ENCODE results near the gene SPRR1B.
"Not testable (repeated sequence)": the region's sequence is repeated elsewhere in the genome, so short reads cannot be mapped to it uniquely, and the experiment has no call there.

SPRR1B gene

DNA sequence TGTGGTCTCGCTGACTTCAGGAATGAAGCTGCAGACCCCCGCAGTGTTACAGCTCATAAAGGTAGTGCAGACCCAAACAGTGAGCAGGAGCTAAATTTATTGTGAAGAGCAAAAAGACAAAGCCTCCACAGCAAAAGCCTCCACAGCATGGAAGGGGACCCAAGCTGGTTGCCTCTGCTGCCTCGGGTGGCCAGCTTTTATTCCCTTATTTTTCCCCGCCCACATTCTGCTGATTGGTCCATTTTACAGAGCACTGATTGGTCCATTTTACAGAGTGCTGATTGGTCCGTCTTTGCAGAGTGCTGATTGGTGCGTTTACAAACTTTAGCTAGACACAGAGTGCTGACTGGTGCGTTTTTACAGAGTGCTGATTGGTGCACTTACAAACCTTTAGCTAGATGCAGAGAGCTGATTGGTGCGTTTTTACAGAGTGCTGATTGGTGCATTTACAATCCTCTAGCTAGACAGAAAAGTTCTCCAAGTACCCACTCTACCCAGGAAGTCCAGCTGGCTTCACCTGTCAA, 19.7 kb upstream of the SPRR1B start:
- H3K36me3 ChIP-seq (ENCODE audit: control insufficient read depth, insufficient read depth, low read length); H3K27ac ChIP-seq (ENCODE audit: low read depth, low read length); H3K4me3 ChIP-seq (ENCODE audit: low read length); H3K9ac ChIP-seq (ENCODE audit: low read length); H3K4me1 ChIP-seq (ENCODE audit: control insufficient read depth, insufficient read depth, low read length); H3K27me3 ChIP-seq (ENCODE audit: control insufficient read depth, insufficient read depth, low read length): not testable (repeated sequence)

DNA sequence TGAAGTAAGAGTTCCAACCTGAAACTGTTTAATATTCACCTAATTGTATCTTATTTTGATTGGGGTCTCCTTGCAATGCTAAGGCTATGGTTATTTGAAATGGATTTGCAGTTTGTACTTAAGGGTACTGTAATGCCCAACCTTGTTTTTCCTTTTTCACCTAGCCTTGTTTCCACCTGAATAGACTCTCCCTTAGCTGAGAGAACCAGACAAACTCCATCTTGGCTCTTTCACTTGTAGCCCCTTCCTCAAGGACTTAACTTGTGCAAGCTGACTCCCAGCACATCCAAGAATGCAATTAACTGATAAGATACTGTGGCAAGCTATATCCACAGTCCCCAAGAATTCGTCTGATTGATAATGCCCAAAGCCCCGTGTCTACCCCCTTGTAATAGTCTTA, 9.2 kb upstream of the SPRR1B start:
- not testable (repeated sequence) for H3K27ac ChIP-seq (ENCODE audit: low read depth, low read length); H3K27me3 ChIP-seq (ENCODE audit: control insufficient read depth, insufficient read depth, low read length); H3K4me3 ChIP-seq (ENCODE audit: low read length); H3K36me3 ChIP-seq (ENCODE audit: control insufficient read depth, insufficient read depth, low read length); H3K9ac ChIP-seq (ENCODE audit: low read length); H3K4me1 ChIP-seq (ENCODE audit: control insufficient read depth, insufficient read depth, low read length)

DNA sequence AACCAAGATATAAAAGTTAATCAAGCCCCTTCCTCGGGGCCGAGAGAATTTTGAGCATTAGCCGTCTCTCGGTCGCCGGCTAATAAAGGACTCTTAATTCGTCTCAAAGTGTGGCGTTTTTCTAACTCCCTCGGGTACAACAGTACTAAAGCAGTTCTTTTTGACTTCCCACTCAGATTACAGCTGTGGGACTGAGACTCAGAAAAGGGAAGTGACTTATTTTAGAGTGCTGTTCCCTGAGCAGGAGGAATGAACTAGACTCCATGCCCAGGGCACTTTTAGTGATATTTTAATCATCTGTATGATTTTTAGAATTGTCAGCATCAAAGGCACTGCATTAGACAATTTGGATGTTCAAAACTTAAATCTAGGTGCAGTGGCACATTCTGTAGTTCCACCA, 8.7 kb upstream of the SPRR1B start:
- H3K27me3 ChIP-seq (ENCODE audit: control insufficient read depth, insufficient read depth, low read length); H3K4me3 ChIP-seq (ENCODE audit: low read length): not testable (repeated sequence)

DNA sequence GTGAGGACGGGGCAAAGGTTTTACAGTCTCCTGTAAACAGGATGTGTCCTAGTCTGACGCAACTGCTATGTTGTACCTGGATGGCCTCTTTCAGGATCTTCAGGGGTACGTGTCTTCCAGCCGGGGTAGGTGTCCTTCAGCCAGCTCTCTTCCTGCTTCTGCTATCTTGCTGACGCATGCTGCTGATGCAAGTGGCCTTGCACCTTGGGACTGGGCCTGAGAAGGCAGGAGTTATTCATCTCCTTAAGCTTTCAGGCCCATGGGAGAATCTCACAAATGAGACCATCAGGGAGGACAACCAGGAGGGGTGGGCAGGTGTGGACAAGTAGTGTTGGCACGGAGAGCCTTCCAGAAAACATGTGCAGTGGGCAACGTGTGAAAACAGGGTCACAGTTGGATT, 7.9 kb upstream of the SPRR1B start:
- Histone ChIP-seq H3K9ac (ENCODE audit: low read length) (no peak overlapping the region), H3K27me3 (ENCODE audit: control insufficient read depth, insufficient read depth, low read length) (no peaks in the 10 kb centered on the region), H3K27ac (ENCODE audit: low read depth, low read length) (no peak overlapping the region), H3K36me3 (ENCODE audit: control insufficient read depth, insufficient read depth, low read length) (no peaks in the 10 kb centered on the region), H3K4me3 (ENCODE audit: low read length) (no peak overlapping the region), H3K4me1 (ENCODE audit: control insufficient read depth, insufficient read depth, low read length) (no peaks in the 10 kb centered on the region)

More for the DNA sequence above, 8.7 kb upstream of the SPRR1B start:
- H3K27ac ChIP-seq (ENCODE audit: low read depth, low read length); H3K4me1 ChIP-seq (ENCODE audit: control insufficient read depth, insufficient read depth, low read length); H3K9ac ChIP-seq (ENCODE audit: low read length); H3K36me3 ChIP-seq (ENCODE audit: control insufficient read depth, insufficient read depth, low read length): not testable (repeated sequence)

DNA sequence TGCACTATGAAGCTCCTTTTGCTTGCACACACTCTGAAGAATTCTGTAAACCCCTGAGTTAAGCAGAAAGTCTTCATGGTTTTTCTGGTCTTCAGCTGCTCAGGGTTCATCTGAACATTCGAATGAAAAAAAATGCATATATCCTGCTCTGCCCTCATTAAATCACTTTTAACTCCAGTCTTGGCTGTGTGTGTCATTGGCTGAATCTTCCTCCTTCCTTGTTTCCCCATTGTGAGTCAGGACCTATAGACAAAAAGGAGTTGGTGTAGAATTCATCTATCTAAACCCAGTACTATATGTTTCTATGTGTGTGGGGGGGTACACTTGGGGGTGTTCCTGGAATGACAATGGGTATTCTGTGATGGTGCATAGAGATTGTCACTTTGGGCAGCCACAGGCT, 6.6 kb upstream of the SPRR1B start:
- Histone ChIP-seq H3K27me3 (ENCODE audit: control insufficient read depth, insufficient read depth, low read length) (no peaks in the 10 kb centered on the region), H3K4me1 (ENCODE audit: control insufficient read depth, insufficient read depth, low read length) (no peaks in the 10 kb centered on the region), H3K4me3 (ENCODE audit: low read length) (no peak overlapping the region), H3K36me3 (ENCODE audit: control insufficient read depth, insufficient read depth, low read length) (no peaks in the 10 kb centered on the region), H3K9ac (ENCODE audit: low read length) (no peak overlapping the region), H3K27ac (ENCODE audit: low read depth, low read length) (no peak overlapping the region)

DNA sequence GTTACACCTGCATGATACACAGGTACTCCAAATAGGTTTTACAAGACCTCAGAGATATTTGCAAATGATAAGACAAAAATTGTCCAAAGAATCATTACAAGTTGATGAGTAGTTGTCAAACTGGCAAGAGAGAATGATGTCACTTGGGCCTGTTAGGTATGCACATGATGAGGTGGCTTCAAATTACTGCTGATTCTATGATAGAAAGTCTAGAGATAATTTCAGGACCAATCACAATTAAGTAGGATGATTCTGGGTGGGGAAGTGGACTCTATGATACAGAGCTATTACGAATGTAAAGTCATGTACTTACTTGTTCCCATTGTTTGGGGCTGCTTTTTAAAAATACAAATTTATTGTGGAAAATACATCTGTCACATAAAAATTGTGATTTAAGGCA, 5.2 kb upstream of the SPRR1B start:
- Histone ChIP-seq H3K36me3 (ENCODE audit: control insufficient read depth, insufficient read depth, low read length) (no peaks in the 10 kb centered on the region), H3K4me1 (ENCODE audit: control insufficient read depth, insufficient read depth, low read length) (no peaks in the 10 kb centered on the region), H3K27ac (ENCODE audit: low read depth, low read length) (no peak overlapping the region), H3K27me3 (ENCODE audit: control insufficient read depth, insufficient read depth, low read length) (no peaks in the 10 kb centered on the region), H3K9ac (ENCODE audit: low read length) (no peak overlapping the region), H3K4me3 (ENCODE audit: low read length) (no peak overlapping the region)

DNA sequence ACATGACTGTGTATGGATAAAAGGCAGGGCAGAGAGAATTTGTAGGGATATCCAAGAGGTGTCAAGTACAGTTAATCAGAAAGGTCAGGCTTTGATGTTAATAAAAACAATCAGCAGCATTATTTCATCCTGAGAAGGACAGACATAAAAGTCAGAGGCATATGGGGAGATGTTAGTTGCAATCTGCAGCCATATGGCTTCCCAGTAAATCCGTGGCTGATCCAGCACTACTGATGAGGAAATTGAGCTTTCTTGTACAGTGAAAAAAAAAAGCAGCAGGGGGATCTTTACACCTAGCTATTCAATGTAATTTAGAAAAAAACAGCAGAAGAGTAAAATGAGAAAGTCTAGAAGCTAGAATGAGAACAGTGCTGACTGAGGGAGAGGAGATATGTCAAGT, 2.2 kb upstream of the SPRR1B start:
- H3K27me3 ChIP-seq (ENCODE audit: control insufficient read depth, insufficient read depth, low read length), result no peaks in the 10 kb centered on the region
- no peak overlapping the region for H3K27ac ChIP-seq (ENCODE audit: low read depth, low read length)
- H3K4me3 ChIP-seq (ENCODE audit: low read length), result no peak overlapping the region
- no peaks in the 10 kb centered on the region for H3K36me3 ChIP-seq (ENCODE audit: control insufficient read depth, insufficient read depth, low read length)
- H3K9ac ChIP-seq (ENCODE audit: low read length), result no peak overlapping the region
- H3K4me1 ChIP-seq (ENCODE audit: control insufficient read depth, insufficient read depth, low read length), result no peaks in the 10 kb centered on the region

DNA sequence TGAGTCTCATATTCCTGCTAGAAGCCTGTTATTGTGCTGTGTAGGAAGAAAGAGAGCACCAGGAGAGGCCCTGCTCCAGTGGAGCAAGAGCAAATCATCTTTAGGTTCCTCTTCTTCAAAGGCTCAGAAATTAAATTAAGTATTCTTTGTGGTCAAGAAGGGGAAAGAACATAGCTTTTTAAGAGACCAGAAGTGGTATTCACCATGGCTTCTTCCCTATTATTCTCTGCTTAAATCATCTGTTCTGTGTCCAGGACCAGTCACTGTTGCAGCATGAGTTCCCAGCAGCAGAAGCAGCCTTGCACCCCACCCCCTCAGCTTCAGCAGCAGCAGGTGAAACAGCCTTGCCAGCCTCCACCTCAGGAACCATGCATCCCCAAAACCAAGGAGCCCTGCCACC, 1.1 kb downstream of the SPRR1B start:
- Histone ChIP-seq H3K9ac (ENCODE audit: low read length) (no peak overlapping the region), H3K27me3 (ENCODE audit: control insufficient read depth, insufficient read depth, low read length) (no peaks in the 10 kb centered on the region), H3K4me3 (ENCODE audit: low read length) (no peak overlapping the region), H3K4me1 (ENCODE audit: control insufficient read depth, insufficient read depth, low read length) (no peaks in the 10 kb centered on the region), H3K36me3 (ENCODE audit: control insufficient read depth, insufficient read depth, low read length) (no peaks in the 10 kb centered on the region), H3K27ac (ENCODE audit: low read depth, low read length) (no peak overlapping the region)

DNA sequence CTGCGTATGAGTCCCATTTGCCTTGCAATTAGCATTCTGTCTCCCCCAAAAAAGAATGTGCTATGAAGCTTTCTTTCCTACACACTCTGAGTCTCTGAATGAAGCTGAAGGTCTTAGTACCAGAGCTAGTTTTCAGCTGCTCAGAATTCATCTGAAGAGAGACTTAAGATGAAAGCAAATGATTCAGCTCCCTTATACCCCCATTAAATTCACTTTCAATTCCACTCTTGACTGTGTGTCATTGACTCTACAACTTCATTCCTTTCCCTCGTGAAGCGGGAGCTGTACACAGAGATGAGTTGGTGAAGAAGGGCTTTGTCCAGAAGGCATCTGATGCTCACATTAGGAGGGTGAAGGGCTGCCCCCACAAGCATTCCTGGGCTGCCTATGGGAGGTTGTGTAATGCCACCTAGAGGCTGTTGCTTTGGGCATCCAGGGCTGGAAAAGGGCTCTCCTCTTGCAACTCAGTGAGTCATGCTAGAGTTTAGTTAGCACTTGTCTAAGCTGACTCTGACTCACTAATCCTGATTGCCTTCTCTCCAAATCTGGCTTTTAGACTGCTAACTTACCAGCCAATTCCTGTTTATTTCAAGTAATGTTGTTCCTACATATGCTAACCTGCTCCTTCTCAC, 1.8 kb downstream of the SPRR1B start:
- Histone ChIP-seq H3K9ac (ENCODE audit: low read length) (no peak overlapping the region), H3K27me3 (ENCODE audit: control insufficient read depth, insufficient read depth, low read length) (no peaks in the 10 kb centered on the region), H3K36me3 (ENCODE audit: control insufficient read depth, insufficient read depth, low read length) (no peaks in the 10 kb centered on the region), H3K27ac (ENCODE audit: low read depth, low read length) (no peak overlapping the region), H3K4me1 (ENCODE audit: control insufficient read depth, insufficient read depth, low read length) (no peaks in the 10 kb centered on the region), H3K4me3 (ENCODE audit: low read length) (no peak overlapping the region)

DNA sequence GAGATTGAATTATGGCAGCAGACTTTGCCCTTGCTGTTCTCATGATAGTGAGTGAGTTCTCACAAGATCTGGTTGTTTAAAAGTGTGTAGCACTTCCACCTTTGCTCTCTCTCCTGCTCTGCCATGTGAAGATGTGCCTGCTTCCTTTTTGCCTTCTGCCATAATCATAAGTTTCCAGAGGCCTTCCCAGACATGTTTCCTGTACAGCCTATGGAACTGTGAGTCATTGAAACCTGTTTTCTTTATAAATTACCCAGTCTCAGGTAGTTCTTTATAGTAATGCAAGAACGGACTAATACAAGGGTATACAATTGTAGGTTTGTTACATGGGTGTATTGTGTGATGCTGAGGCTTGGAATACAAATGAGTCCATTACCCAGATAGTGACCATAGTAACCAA, 4.2 kb downstream of the SPRR1B start:
- Histone ChIP-seq H3K9ac (ENCODE audit: low read length) (no peak overlapping the region), H3K27me3 (ENCODE audit: control insufficient read depth, insufficient read depth, low read length) (no peaks in the 10 kb centered on the region), H3K27ac (ENCODE audit: low read depth, low read length) (no peak overlapping the region), H3K36me3 (ENCODE audit: control insufficient read depth, insufficient read depth, low read length) (no peaks in the 10 kb centered on the region), H3K4me3 (ENCODE audit: low read length) (no peak overlapping the region), H3K4me1 (ENCODE audit: control insufficient read depth, insufficient read depth, low read length) (no peaks in the 10 kb centered on the region)

DNA sequence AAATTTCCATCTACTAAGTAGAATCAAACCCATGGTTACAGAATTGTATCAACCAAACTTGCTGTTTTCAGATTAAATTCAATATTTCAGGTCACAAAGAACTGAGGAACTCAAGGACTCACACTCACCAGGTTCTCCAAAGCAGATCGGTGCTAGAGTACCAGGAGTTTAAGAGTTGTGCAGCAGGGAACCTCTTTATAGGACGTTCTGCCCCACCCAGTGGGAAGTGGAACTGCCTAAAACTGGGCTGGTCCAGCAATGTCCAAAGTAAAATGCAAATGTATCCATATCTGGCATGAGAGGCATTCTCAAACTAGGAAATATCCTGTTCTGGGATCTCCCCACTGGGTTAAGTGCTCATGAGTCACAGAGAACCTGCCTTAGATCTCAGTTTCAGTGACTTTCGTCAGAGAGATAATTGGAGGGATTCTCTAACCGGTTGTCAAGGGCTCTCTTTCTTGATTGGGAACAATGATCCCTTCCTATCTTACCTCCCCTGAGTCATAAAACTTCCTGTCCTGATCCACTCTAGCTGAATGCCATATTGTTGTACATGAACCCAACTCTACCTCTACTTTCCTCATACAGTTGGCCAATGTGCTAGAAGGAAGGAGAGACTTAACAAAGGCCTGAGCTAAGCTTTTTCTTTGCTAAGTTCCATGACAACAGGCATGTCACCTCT, 10.1 kb downstream of the SPRR1B start, which contains the start of gene SPRR2D:
Gene SPRR2D (minus strand): TSS at position 171 of the 682 bp plus-strand sequence. CDS start 774 bp downstream, outside the sequence.
- Histone ChIP-seq H3K36me3 (ENCODE audit: control insufficient read depth, insufficient read depth, low read length) (no peaks in the 10 kb centered on the region), H3K9ac (ENCODE audit: low read length) (no peak within 1 kb of the TSS), H3K4me3 (ENCODE audit: low read length) (no peak within 1 kb of the TSS), H3K27me3 (ENCODE audit: control insufficient read depth, insufficient read depth, low read length) (no peaks in the 10 kb centered on the region), H3K4me1 (ENCODE audit: control insufficient read depth, insufficient read depth, low read length) (no peaks in the 10 kb centered on the region), H3K27ac (ENCODE audit: low read depth, low read length) (no peak within 1 kb of the TSS)

DNA sequence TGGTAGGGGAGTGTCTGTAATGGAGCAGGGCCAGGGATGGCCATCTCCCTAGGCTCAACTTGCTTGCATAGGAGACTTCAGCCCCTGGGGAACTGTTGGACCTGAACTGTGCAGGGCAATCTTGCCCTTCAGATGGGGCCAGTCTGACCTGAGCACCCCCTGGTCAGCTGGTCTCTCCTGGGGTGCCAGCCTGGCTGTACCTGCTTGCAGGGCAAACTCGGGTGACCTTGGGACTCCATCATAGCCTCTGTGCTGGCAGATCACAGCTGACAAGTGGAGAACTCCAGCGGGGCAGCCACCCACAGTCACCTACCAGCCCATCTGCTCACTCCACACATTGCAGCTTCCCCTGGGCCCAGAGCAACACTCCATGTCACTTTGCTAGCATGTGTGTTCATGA, 18.2 kb downstream of the SPRR1B start:
- no peak overlapping the region for H3K27ac ChIP-seq (ENCODE audit: low read depth, low read length)
- H3K4me3 ChIP-seq (ENCODE audit: low read length), result no peak overlapping the region
- H3K36me3 ChIP-seq (ENCODE audit: control insufficient read depth, insufficient read depth, low read length), result no peaks in the 10 kb centered on the region
- no peaks in the 10 kb centered on the region for H3K27me3 ChIP-seq (ENCODE audit: control insufficient read depth, insufficient read depth, low read length)
- no peak overlapping the region for H3K9ac ChIP-seq (ENCODE audit: low read length)
- H3K4me1 ChIP-seq (ENCODE audit: control insufficient read depth, insufficient read depth, low read length), result no peaks in the 10 kb centered on the region

DNA sequence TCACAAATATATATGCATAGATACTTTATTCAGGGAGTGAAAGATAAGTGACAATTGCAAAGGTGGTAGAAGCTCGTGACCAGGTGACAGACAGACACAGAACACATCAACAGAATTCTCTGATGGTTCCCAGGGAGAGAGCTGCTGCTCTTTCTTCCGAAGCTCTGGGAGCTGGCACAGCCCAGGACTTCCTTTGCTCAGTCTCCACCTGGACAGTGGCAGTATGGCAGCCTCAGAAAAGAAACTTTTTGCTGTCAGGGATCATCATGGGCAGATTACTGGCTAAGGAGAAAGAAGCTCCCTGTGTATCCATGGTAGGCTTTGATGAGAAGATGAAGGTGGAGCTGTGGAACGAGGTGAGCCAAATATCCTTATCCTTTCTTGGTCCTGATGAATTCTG, 25.1 kb downstream of the SPRR1B start:
- H3K4me1 ChIP-seq (ENCODE audit: control insufficient read depth, insufficient read depth, low read length); H3K27ac ChIP-seq (ENCODE audit: low read depth, low read length); H3K36me3 ChIP-seq (ENCODE audit: control insufficient read depth, insufficient read depth, low read length); H3K9ac ChIP-seq (ENCODE audit: low read length); H3K27me3 ChIP-seq (ENCODE audit: control insufficient read depth, insufficient read depth, low read length); H3K4me3 ChIP-seq (ENCODE audit: low read length): not testable (repeated sequence)

Data from rectal smooth muscle tissue (tissue), 1 donor.